ENCODE measurements around the gene ASPG.

ASPG gene

GRCh38 chr14:104095426-104096310 lies 10.2 kb downstream of the ASPG start:
- DNase-seq (ENCODE audit: insufficient read length): no peak

GRCh38 chr14:104096318-104096717 lies 10.8 kb downstream of the ASPG start:
- FAIRE-seq (no peak), DNase-seq (ENCODE audit: insufficient read length) (no peak)
- TF ChIP-seq POLR2AphosphoS5 (IDR thresholded peaks at IDR 0.05; ENCODE audit: low read depth, low read length): no peak
- no peak for TF ChIP-seq POLR2A (IDR thresholded peaks at IDR 0.05; ENCODE audit: low read depth, low read length)
- TF ChIP-seq TAF1 (IDR thresholded peaks at IDR 0.05; ENCODE audit: borderline replicate concordance, low read depth, low read length): no peak

More at GRCh38 chr14:104095426-104096310, 10.2 kb downstream of the ASPG start:
- FAIRE-seq: no peak
- TF ChIP-seq TAF1 (IDR thresholded peaks at IDR 0.05; ENCODE audit: borderline replicate concordance, low read depth, low read length) (no peak), POLR2A (IDR thresholded peaks at IDR 0.05; ENCODE audit: low read depth, low read length) (no peak), POLR2AphosphoS5 (IDR thresholded peaks at IDR 0.05; ENCODE audit: low read depth, low read length) (no peak)

GRCh38 chr14:104096751-104097700 lies 11.5 kb downstream of the ASPG start:
- FAIRE-seq: no peak

GRCh38 chr14:104098272-104099095 lies 13.0 kb downstream of the ASPG start:
- no peak for TF ChIP-seq TAF1 (IDR thresholded peaks at IDR 0.05; ENCODE audit: borderline replicate concordance, low read depth, low read length)
- no peak for TF ChIP-seq POLR2AphosphoS5 (IDR thresholded peaks at IDR 0.05; ENCODE audit: low read depth, low read length)
- no peak for TF ChIP-seq POLR2A (IDR thresholded peaks at IDR 0.05; ENCODE audit: low read depth, low read length)
- FAIRE-seq: no peak
- no peak for DNase-seq (ENCODE audit: insufficient read length)

More at GRCh38 chr14:104096751-104097700, 11.5 kb downstream of the ASPG start:
- TF ChIP-seq TAF1 (IDR thresholded peaks at IDR 0.05; ENCODE audit: borderline replicate concordance, low read depth, low read length): no peak
- no peak for DNase-seq (ENCODE audit: insufficient read length)

- no peak for DNase-seq (ENCODE audit: insufficient read length)
- FAIRE-seq: no peak
- TF ChIP-seq POLR2A (IDR thresholded peaks at IDR 0.05; ENCODE audit: low read depth, low read length) (no peak), TAF1 (IDR thresholded peaks at IDR 0.05; ENCODE audit: borderline replicate concordance, low read depth, low read length) (no peak), POLR2AphosphoS5 (IDR thresholded peaks at IDR 0.05; ENCODE audit: low read depth, low read length) (no peak)
Measured at GRCh38 chr14:104099096-104100041, 13.9 kb downstream of the ASPG start.

GRCh38 chr14:104100171-104101085 lies 14.9 kb downstream of the ASPG start:
- TF ChIP-seq TAF1 (IDR thresholded peaks at IDR 0.05; ENCODE audit: borderline replicate concordance, low read depth, low read length) (no peak), POLR2A (IDR thresholded peaks at IDR 0.05; ENCODE audit: low read depth, low read length) (no peak), POLR2AphosphoS5 (IDR thresholded peaks at IDR 0.05; ENCODE audit: low read depth, low read length) (no peak)
- DNase-seq (ENCODE audit: insufficient read length) (no peak), FAIRE-seq (no peak)

GRCh38 chr14:104101086-104101621 lies 15.7 kb downstream of the ASPG start:
- DNase-seq (ENCODE audit: insufficient read length) (no peak), FAIRE-seq (no peak)

GRCh38 chr14:104101651-104102281 lies 16.3 kb downstream of the ASPG start:
- DNase-seq (ENCODE audit: insufficient read length) (no peak), FAIRE-seq (no peak)
- TF ChIP-seq TAF1 (IDR thresholded peaks at IDR 0.05; ENCODE audit: borderline replicate concordance, low read depth, low read length) (no peak), POLR2AphosphoS5 (IDR thresholded peaks at IDR 0.05; ENCODE audit: low read depth, low read length) (no peak), POLR2A (IDR thresholded peaks at IDR 0.05; ENCODE audit: low read depth, low read length) (no peak)

More at GRCh38 chr14:104101086-104101621, 15.7 kb downstream of the ASPG start:
- TF ChIP-seq POLR2A (IDR thresholded peaks at IDR 0.05; ENCODE audit: low read depth, low read length): no peak
- TF ChIP-seq TAF1 (IDR thresholded peaks at IDR 0.05; ENCODE audit: borderline replicate concordance, low read depth, low read length): no peak
- no peak for TF ChIP-seq POLR2AphosphoS5 (IDR thresholded peaks at IDR 0.05; ENCODE audit: low read depth, low read length)
